GM12878 (cell line): ENCODE measurements around the gene ZDHHC11B. TPM values are rescaled to one million over a fixed set of nuclear protein-coding genes. Genes with fewer than 3 reads are reported as not detected.

Experiments
- ATAC-seq: fragments of 200-7000 bp; cut with Tn5 transposase; 3 replicates; pipeline ENCODE4 v1.9.1; 2020; ENCODE audit warnings: mild to moderate bottlenecking, moderate library complexity
- BruUV-seq: library from RNA; stranded (reverse); fragments of 400-500 nt; replicated peaks from 2 replicates; lab custom pipeline; 2021; lab: Mats Ljungman, UMichigan
- CTCF ChIA-PET: fragments of 300-600 bp; sonication (Branson Sonifier 250); formaldehyde crosslinking; extraction: SDS; loops from one replicate; lab custom pipeline; 2021; ENCODE audit warnings: inconsistent platforms; lab: Yijun Ruan, JAX
- POLR2A ChIA-PET: fragments of 350-600 bp; formaldehyde crosslinking; extraction: SDS; loops from one replicate; lab custom pipeline; 2021; ENCODE audit warnings: inconsistent platforms; lab: Charles Lee
- RAD21 ChIA-PET: fragments of 300-600 bp; sonication (Branson Sonifier 250); formaldehyde crosslinking; loops from one replicate; lab custom pipeline; 2023; ENCODE audit warnings: antibody characterized with exemption; ENCODE audit not compliant: unreplicated experiment; lab: Charles Lee
- SMC1A ChIA-PET: fragments of 300-600 bp; sonication (Branson Sonifier 250); formaldehyde crosslinking; loops from one replicate; lab custom pipeline; 2023; ENCODE audit not compliant: unreplicated experiment, uncharacterized antibody; lab: Charles Lee
- DNase-seq: peaks from one replicate; pipeline ENCODE4 v3.0.0-alpha.2; 2011; ENCODE audit warnings: low read depth, low spot score
- FAIRE-seq: peaks from 3 replicates; lab custom pipeline; 2011; peaks lifted over from hg19 to GRCh38; lab: Jason Lieb, UNC
- H2AFZ ChIP-seq: 2 replicates; pipeline ENCODE4 v1.6.0; 2011; ENCODE audit warnings: low read depth, low read length, control low read depth; ENCODE audit not compliant: control insufficient read depth
- H3K27ac ChIP-seq: 2 replicates; pipeline ENCODE4 v1.5.1; 2011; ENCODE audit warnings: control low read depth; ENCODE audit not compliant: control insufficient read depth, insufficient read depth
- H3K27me3 ChIP-seq, 2 experiments: replicated peaks in 1 of 2; 2 replicates each; pipeline versions ENCODE4 v1.6.0 to v1.6.1; 2011; ENCODE audit warnings: low read length in 1 of 2; ENCODE audit not compliant: control insufficient read depth in 2 of 2, insufficient read depth in 2 of 2
- H3K36me3 ChIP-seq, 2 experiments: 2 replicates each; pipeline ENCODE4 v1.5.1; 2011; ENCODE audit warnings: low read length in 1 of 2; ENCODE audit not compliant: control insufficient read depth in 2 of 2, insufficient read depth in 2 of 2
- H3K4me1 ChIP-seq: 2 replicates; pipeline ENCODE4 v1.6.1; 2011; ENCODE audit warnings: mild to moderate bottlenecking, low read length, moderate library complexity, mixed read lengths; ENCODE audit not compliant: control insufficient read depth, insufficient read depth
- H3K4me2 ChIP-seq: 2 replicates; pipeline ENCODE4 v1.6.0; 2011; ENCODE audit warnings: control low read depth; ENCODE audit not compliant: control insufficient read depth, insufficient read depth
- H3K4me3 ChIP-seq: fragments of 200-600 bp; sonication (generic); 2 replicates; pipeline ENCODE4 v1.5.1; 2016
- H3K79me2 ChIP-seq: 2 replicates; pipeline ENCODE4 v1.6.0; 2011; ENCODE audit warnings: low read length; ENCODE audit not compliant: control insufficient read depth, insufficient read depth
- H3K9ac ChIP-seq: 2 replicates; pipeline ENCODE4 v1.8.0; 2011; ENCODE audit warnings: low read length, control low read depth, mixed read lengths; ENCODE audit not compliant: control insufficient read depth, insufficient read depth
- H3K9me3 ChIP-seq: replicated peaks from 3 replicates; pipeline ENCODE4 v1.5.1; 2011; ENCODE audit warnings: mild to moderate bottlenecking, low read length; ENCODE audit not compliant: control insufficient read depth, insufficient read depth
- H4K20me1 ChIP-seq: 2 replicates; pipeline ENCODE4 v1.6.0; 2011; ENCODE audit not compliant: control insufficient read depth, insufficient read depth
- EP300 ChIP-seq, 2 experiments: fragments of 150-350 bp in 1 of 2; IDR thresholded peaks; 2 replicates each; pipeline ENCODE4 v1.6.1; 2011 to 2012; ENCODE audit warnings: low read depth in 2 of 2, low read length in 2 of 2, borderline replicate concordance in 1 of 2, improper control_type of control experiment in 1 of 2, inconsistent platforms in 1 of 2; ENCODE audit not compliant: control insufficient read depth in 1 of 2
- HDAC2 ChIP-seq: fragments of 200-600 bp; sonication (generic); IDR thresholded peaks from 2 replicates; pipeline ENCODE4 v1.6.1; 2017
- NR2C2 ChIP-seq: IDR thresholded peaks from 2 replicates; pipeline ENCODE4 v1.6.1; 2011; ENCODE audit warnings: borderline replicate concordance, low read depth; ENCODE audit not compliant: control insufficient read depth, insufficient read length
- NR2F1 ChIP-seq: fragments of 450-650 bp; conservative IDR thresholded peaks from 2 replicates; pipeline ENCODE4 v1.6.1; 2017; ENCODE audit warnings: mild to moderate bottlenecking
- PBX3 ChIP-seq: IDR thresholded peaks from 2 replicates; pipeline ENCODE4 v1.6.1; 2011; ENCODE audit warnings: mild to moderate bottlenecking, low read depth, low read length, moderate library complexity; ENCODE audit not compliant: insufficient replicate concordance
- TARDBP ChIP-seq: IDR thresholded peaks from 2 replicates; pipeline ENCODE4 v1.6.1; 2016; ENCODE audit warnings: borderline replicate concordance
- ZBED1 ChIP-seq: IDR thresholded peaks from 2 replicates; pipeline ENCODE4 v1.6.1; 2016; ENCODE audit warnings: borderline replicate concordance
- ZNF592 ChIP-seq: fragments of 450-650 bp; IDR thresholded peaks from 2 replicates; pipeline ENCODE4 v1.6.1; 2017; ENCODE audit warnings: mild to moderate bottlenecking, moderate library complexity
- WGBS: methylation state at CpG from one replicate; pipeline ENCODE4 v1.1.6; 2016; ENCODE audit warnings: low lambda C conversion rate; ENCODE audit not compliant: insufficient replicate concordance, insufficient coverage; ENCODE audit errors: missing lambda C conversion rate; 5-methylcytosine and 5-hydroxymethylcytosine counted together
- in situ Hi-C: fragments of 300-500 bp; cut with MboI; formaldehyde crosslinking; loops from 9 replicates; pipeline ENCODE4 v1.14.3; 2018; ENCODE audit warnings: mixed read lengths
- intact Hi-C: fragments of 100-400 bp; cut with micrococcal nuclease; formaldehyde crosslinking; loops from one replicate; pipeline ENCODE4 v1.14.2; 2022; ENCODE audit not compliant: unreplicated experiment
- polyA plus RNA-seq, 11 experiments: library from polyadenylated mRNA; depleted of rRNA in 4 of 11; unstranded in 6 of 11; stranded (reverse) in 5 of 11; fragments of >200 nt; fragmentation: Nextera tagmentation in 4 of 11; fragmentation: Illumina TruSeq in 1 of 11; extraction: Ambion mirVana in 4 of 11; extraction: Trizol in 1 of 11; gene quantifications; 1 replicate in 1 of 11; 2 replicates in 10 of 11; pipeline versions ENCODE4 v1.2.1 to v1.2.3, GENCODE V29; 2011 to 2016; ENCODE audit warnings: inconsistent platforms in 2 of 11, missing spikeins in 2 of 11, low read depth in 1 of 11
- total RNA-seq, 4 experiments: library from RNA; depleted of rRNA in 3 of 4; stranded (reverse); fragments of >200 nt in 3 of 4; fragmentation: Illumina TruSeq in 1 of 4; extraction: Trizol in 1 of 4; gene quantifications; 2 replicates each; pipeline versions ENCODE4 v1.2.1 to v1.2.3, GENCODE V29; 2013 to 2021
- TF ChIP-seq, protein P1 (sequence below): fragments of 450-650 bp; IDR thresholded peaks from 2 replicates; pipeline ENCODE4 v1.6.1; 2017; ENCODE audit warnings: mild to moderate bottlenecking, moderate library complexity

ZDHHC11B gene
- total and polyA plus RNA-seq, 10 of the 15 experiments (the other 5 are each of a cell fraction or from before 2014, with no cell fraction given) = 0.01 to 0.10 (median 0.09) TPM; not detected in 7

GRCh38 chr5:677131-678101 is 107.1 kb downstream of the ZDHHC11B start:
- FAIRE-seq = no peak
- POLR2A ChIA-PET = no interaction called here
- in situ Hi-C loops = no loop called here
- H3K27me3 ChIP-seq = no peaks in the 10 kb centered on the region
- H3K4me1 ChIP-seq = no peaks in the 10 kb centered on the region
- H4K20me1 ChIP-seq = no peaks in the 10 kb centered on the region
- no peak overlapping the region for H3K4me2 ChIP-seq
- CTCF ChIA-PET = no interaction called here
- H3K27ac ChIP-seq = no peak overlapping the region
- 74% methylated on average over 40 of the region's 44 CpGs for WGBS
- H3K79me2 ChIP-seq = no peaks in the 10 kb centered on the region
- H3K9ac ChIP-seq = no peak overlapping the region
- intact Hi-C loops = no loop called here
- no peak overlapping the region for H2AFZ ChIP-seq
- ATAC-seq = no peak
- no peaks in the 10 kb centered on the region for H3K9me3 ChIP-seq
- DNase-seq = no peak
- RAD21 ChIA-PET = no interaction called here
- H3K36me3 ChIP-seq = no peaks in the 10 kb centered on the region
- no TSS peak for BruUV-seq
- H3K4me3 ChIP-seq = no peak overlapping the region
- SMC1A ChIA-PET = no interaction called here
- TF ChIP-seq PBX3 (no peak), ZBED1 (no peak), NR2F1 (no peak), ZNF592 (no peak), NR2C2 (no peak), HDAC2 (no peak), TARDBP (no peak), EP300 (IDR thresholded peaks at IDR 0.05; ENCODE audit: borderline replicate concordance in 1 of 2, control insufficient read depth in 1 of 2, low read depth in 2 of 2, low read length in 2 of 2) (no peak)
- TF ChIP-seq, protein P1, sequence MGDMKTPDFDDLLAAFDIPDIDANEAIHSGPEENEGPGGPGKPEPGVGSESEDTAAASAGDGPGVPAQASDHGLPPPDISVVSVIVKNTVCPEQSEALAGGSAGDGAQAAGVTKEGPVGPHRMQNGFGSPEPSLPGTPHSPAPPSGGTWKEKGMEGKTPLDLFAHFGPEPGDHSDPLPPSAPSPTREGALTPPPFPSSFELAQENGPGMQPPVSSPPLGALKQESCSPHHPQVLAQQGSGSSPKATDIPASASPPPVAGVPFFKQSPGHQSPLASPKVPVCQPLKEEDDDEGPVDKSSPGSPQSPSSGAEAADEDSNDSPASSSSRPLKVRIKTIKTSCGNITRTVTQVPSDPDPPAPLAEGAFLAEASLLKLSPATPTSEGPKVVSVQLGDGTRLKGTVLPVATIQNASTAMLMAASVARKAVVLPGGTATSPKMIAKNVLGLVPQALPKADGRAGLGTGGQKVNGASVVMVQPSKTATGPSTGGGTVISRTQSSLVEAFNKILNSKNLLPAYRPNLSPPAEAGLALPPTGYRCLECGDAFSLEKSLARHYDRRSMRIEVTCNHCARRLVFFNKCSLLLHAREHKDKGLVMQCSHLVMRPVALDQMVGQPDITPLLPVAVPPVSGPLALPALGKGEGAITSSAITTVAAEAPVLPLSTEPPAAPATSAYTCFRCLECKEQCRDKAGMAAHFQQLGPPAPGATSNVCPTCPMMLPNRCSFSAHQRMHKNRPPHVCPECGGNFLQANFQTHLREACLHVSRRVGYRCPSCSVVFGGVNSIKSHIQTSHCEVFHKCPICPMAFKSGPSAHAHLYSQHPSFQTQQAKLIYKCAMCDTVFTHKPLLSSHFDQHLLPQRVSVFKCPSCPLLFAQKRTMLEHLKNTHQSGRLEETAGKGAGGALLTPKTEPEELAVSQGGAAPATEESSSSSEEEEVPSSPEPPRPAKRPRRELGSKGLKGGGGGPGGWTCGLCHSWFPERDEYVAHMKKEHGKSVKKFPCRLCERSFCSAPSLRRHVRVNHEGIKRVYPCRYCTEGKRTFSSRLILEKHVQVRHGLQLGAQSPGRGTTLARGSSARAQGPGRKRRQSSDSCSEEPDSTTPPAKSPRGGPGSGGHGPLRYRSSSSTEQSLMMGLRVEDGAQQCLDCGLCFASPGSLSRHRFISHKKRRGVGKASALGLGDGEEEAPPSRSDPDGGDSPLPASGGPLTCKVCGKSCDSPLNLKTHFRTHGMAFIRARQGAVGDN = no peak
